Measurements from ENCODE around the gene CHFR.
"Not testable (repeated sequence)": the region's sequence is repeated elsewhere in the genome, so short reads cannot be mapped to it uniquely, and the experiment has no call there.

Gene CHFR

GRCh38 chr12:132886529-132887477 is 602 bp downstream of the CHFR start:
- peak in 3 of 10 donors; percentile 17 to 86 (median 77) for DNase-seq
- intact Hi-C loops (cut with DNase I), result loop anchor here (5.0 kb wide), 2 partner anchors 70 to 125 kb away; partner anchors contain the start of genes ANKLE2 and ZNF605

- DNase-seq, result no peak
- intact Hi-C loops (cut with DNase I), result no loop called here
Observed at GRCh38 chr12:132881818-132882217, 5.6 kb downstream of the CHFR start.

- DNase-seq; intact Hi-C loops (cut with DNase I): not testable (repeated sequence)
Observed at GRCh38 chr12:132874620-132875019, 12.8 kb downstream of the CHFR start.

GRCh38 chr12:132874175-132874574 is 13.2 kb downstream of the CHFR start:
- DNase-seq, result peak in 1 of 10 donors; percentile 27
- intact Hi-C loops (cut with DNase I), result no loop called here

- peak in 1 of 10 donors; percentile 31 for DNase-seq
- intact Hi-C loops (cut with DNase I), result no loop called here
Observed at GRCh38 chr12:132873724-132874123, 13.7 kb downstream of the CHFR start.

GRCh38 chr12:132872975-132873421 is 14.4 kb downstream of the CHFR start:
- intact Hi-C loops (cut with DNase I), result no loop called here
- peak in 2 of 10 donors; percentile 26 to 56 for DNase-seq

GRCh38 chr12:132872073-132872855 is 15.1 kb downstream of the CHFR start:
- DNase-seq, result peak in 2 of 10 donors; percentile 69 to 84
- intact Hi-C loops (cut with DNase I), result no loop called here

GRCh38 chr12:132869551-132869950 is 17.9 kb downstream of the CHFR start:
- DNase-seq, result peak in 1 of 10 donors; percentile 77
- intact Hi-C loops (cut with DNase I), result no loop called here

GRCh38 chr12:132866251-132866828 is 21.1 kb downstream of the CHFR start:
- peak in 1 of 10 donors; percentile 7 for DNase-seq
- intact Hi-C loops (cut with DNase I), result no loop called here

- no peak for DNase-seq
Observed at GRCh38 chr12:132861558-132861957, 25.8 kb downstream of the CHFR start.

GRCh38 chr12:132858718-132859266 is 28.6 kb downstream of the CHFR start:
- intact Hi-C loops (cut with DNase I), result no loop called here

More at GRCh38 chr12:132861558-132861957, 25.8 kb downstream of the CHFR start:
- intact Hi-C loops (cut with DNase I), result no loop called here

GRCh38 chr12:132857019-132857418 is 30.4 kb downstream of the CHFR start:
- peak in 1 of 10 donors; percentile 59 for DNase-seq
- intact Hi-C loops (cut with DNase I), result not testable (repeated sequence)

More at GRCh38 chr12:132858718-132859266, 28.6 kb downstream of the CHFR start:
- DNase-seq, result no peak

- intact Hi-C loops (cut with DNase I), result no loop called here
- DNase-seq, result peak in 2 of 10 donors; percentile 78 to 82
Observed at GRCh38 chr12:132856581-132856980, 30.8 kb downstream of the CHFR start.

GRCh38 chr12:132855211-132855610 is 32.2 kb downstream of the CHFR start:
- DNase-seq, result peak in 2 of 10 donors; percentile 59 to 68
- intact Hi-C loops (cut with DNase I), result not testable (repeated sequence)

- peak in 2 of 10 donors; percentile 54 to 76 for DNase-seq
Observed at GRCh38 chr12:132853285-132854092, 33.9 kb downstream of the CHFR start.

GRCh38 chr12:132852496-132852895 is 34.9 kb downstream of the CHFR start:
- intact Hi-C loops (cut with DNase I), result no loop called here
- DNase-seq, result peak in 2 of 10 donors; percentile 51 to 54

More at GRCh38 chr12:132853285-132854092, 33.9 kb downstream of the CHFR start:
- intact Hi-C loops (cut with DNase I), result no loop called here

GRCh38 chr12:132851465-132851864 is 35.9 kb downstream of the CHFR start:
- peak in 2 of 10 donors; percentile 61 to 72 for DNase-seq
- intact Hi-C loops (cut with DNase I), result no loop called here

GRCh38 chr12:132850291-132850690 is 37.1 kb downstream of the CHFR start:
- intact Hi-C loops (cut with DNase I), result no loop called here
- DNase-seq, result peak in 1 of 10 donors; percentile 87

GRCh38 chr12:132848521-132848920 is 38.9 kb downstream of the CHFR start:
- DNase-seq, result peak in 2 of 10 donors; percentile 29 to 67
- intact Hi-C loops (cut with DNase I), result no loop called here
